Gastrocnemius medialis (tissue), 4 donors: ENCODE data around the gene SMG7. TPM values are rescaled to one million over a fixed set of nuclear protein-coding genes. Genes with fewer than 3 reads are reported as not detected.
A peak's percentile ranks its signal among the peaks of the same experiment; 100 is the strongest.
"Not testable (repeated sequence)": the region's sequence is repeated elsewhere in the genome, so short reads cannot be mapped to it uniquely, and the experiment has no call there.

Experiments used
- ATAC-seq, 2 donors: fragments of 150-250 bp; one replicate each; pipeline ENCODE4 v1.9.1; 2016
- DNase-seq, 2 donors: peaks; one replicate each; pipeline ENCODE4 v3.0.0-alpha.2; 2019
- H3K27ac ChIP-seq, 4 donors: fragments of 200-600 bp; sonication (generic); 1 replicate in 1 of 4; 2 replicates in 3 of 4; pipeline ENCODE4 v1.5.1; 2016 to 2018; ENCODE audit warnings: mild to moderate bottlenecking in 2 of 4, moderate library complexity in 1 of 4
- H3K27me3 ChIP-seq, 3 donors: fragments of 200-600 bp; sonication (generic) in 2 of 3; 1 replicate in 1 of 3; 2 replicates in 2 of 3; pipeline versions ENCODE4 v1.5.1 to v1.6.0; 2016 to 2019; ENCODE audit warnings: mild to moderate bottlenecking in 1 of 3, moderate library complexity in 1 of 3
- H3K36me3 ChIP-seq, 2 donors: fragments of 200-600 bp; sonication (generic) in 1 of 2; one replicate each; pipeline ENCODE4 v1.5.1; 2017 to 2018
- H3K4me1 ChIP-seq, 2 donors: fragments of 200-600 bp; sonication (generic) in 1 of 2; one replicate each; pipeline ENCODE4 v1.5.1; 2016 to 2017; ENCODE audit warnings: mild to moderate bottlenecking in 2 of 2
- H3K4me3 ChIP-seq, 4 donors: fragments of 200-600 bp; sonication (generic) in 3 of 4; 1 replicate in 1 of 4; 2 replicates in 3 of 4; pipeline ENCODE4 v1.5.1; 2016 to 2019; ENCODE audit warnings: mild to moderate bottlenecking in 2 of 4
- H3K9me3 ChIP-seq, 3 donors: fragments of 200-600 bp; sonication (generic) in 2 of 3; 1 replicate in 1 of 3; 2 replicates in 2 of 3; pipeline ENCODE4 v1.5.1; 2016 to 2019
- POLR2A ChIP-seq, 2 donors: fragments of 450-650 bp; IDR thresholded peaks; one replicate each; pipeline ENCODE4 v1.6.1; 2017; ENCODE audit warnings: antibody characterized with exemption in 2 of 2, mild to moderate bottlenecking in 2 of 2, moderate library complexity in 2 of 2
- in situ Hi-C, 4 donors: fragments of 200-750 bp; cut with MboI; loops; one replicate each; pipeline versions ENCODE4 v1.15.0 to v1.8.0; 2017; ENCODE audit warnings: low sequenced_read_pairs in 4 of 4
- intact Hi-C: fragments of 100-400 bp; cut with DNase I; formaldehyde crosslinking; loops from one replicate; pipeline ENCODE4 v1.15.1; 2023; ENCODE audit warnings: low total_unique reads
- total RNA-seq, 4 donors: library from RNA; depleted of rRNA; stranded (reverse); fragments of >200 nt; gene quantifications; one replicate each; pipeline versions ENCODE4 v1.1.0 to v1.2.3, GENCODE V29; 2016
- TF ChIP-seq, protein P1 (sequence below), 5 experiments: fragments of 450-650 bp in 3 of 5; fragments of 200-600 bp in 2 of 5; sonication (generic) in 2 of 5; IDR thresholded peaks in 4 of 5; conservative IDR thresholded peaks in 1 of 5; 1 replicate in 4 of 5; 2 replicates in 1 of 5; pipeline ENCODE4 v1.5.1; 2016 to 2019; ENCODE audit warnings: antibody characterized with exemption in 5 of 5, mild to moderate bottlenecking in 3 of 5, moderate library complexity in 3 of 5

Gene SMG7
- 10 to 100 TPM; 19.2 to 28.7 (median 26.1) TPM for total RNA-seq

- Histone ChIP-seq H3K36me3 (no peaks in the 10 kb centered on the region), H3K27ac (peak within 1 kb of the TSS; percentile 96 to 98 (median 98)), H3K4me1 (peaks cover 37 to 42% of the 10 kb centered on the region in 2 donors), H3K27me3 (no peaks in the 10 kb centered on the region), H3K4me3 (peak within 1 kb of the TSS; percentile 95 to 99 (median 97)), H3K9me3 (no peaks in the 10 kb centered on the region)
- DNase-seq (peak; percentile 26 to 34), ATAC-seq (peak; percentile 5)
- in situ Hi-C loops = loop anchor here in 3 of 4 donors (5.0 to 25.0 kb wide), 7 partner anchors 70 to 440 kb away; partner anchors contain the start of gene ARPC5 (in 1 of the 3)
- TF ChIP-seq POLR2A (IDR thresholded peaks at IDR 0.05) = peak in 1 of 2 donors; percentile 39
- TF ChIP-seq, protein P1, sequence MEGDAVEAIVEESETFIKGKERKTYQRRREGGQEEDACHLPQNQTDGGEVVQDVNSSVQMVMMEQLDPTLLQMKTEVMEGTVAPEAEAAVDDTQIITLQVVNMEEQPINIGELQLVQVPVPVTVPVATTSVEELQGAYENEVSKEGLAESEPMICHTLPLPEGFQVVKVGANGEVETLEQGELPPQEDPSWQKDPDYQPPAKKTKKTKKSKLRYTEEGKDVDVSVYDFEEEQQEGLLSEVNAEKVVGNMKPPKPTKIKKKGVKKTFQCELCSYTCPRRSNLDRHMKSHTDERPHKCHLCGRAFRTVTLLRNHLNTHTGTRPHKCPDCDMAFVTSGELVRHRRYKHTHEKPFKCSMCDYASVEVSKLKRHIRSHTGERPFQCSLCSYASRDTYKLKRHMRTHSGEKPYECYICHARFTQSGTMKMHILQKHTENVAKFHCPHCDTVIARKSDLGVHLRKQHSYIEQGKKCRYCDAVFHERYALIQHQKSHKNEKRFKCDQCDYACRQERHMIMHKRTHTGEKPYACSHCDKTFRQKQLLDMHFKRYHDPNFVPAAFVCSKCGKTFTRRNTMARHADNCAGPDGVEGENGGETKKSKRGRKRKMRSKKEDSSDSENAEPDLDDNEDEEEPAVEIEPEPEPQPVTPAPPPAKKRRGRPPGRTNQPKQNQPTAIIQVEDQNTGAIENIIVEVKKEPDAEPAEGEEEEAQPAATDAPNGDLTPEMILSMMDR (IDR thresholded peaks at IDR 0.05 in 4 of 5, conservative IDR thresholded peaks at IDR 0.05 in 1 of 5) = no peak
- intact Hi-C loops = loop anchor here (1.0 to 5.0 kb wide), 6 partner anchors 163 to 1685 kb away; partner anchors contain the start of genes ARPC5, LAMC1, SWT1 and TRMT1L
Measured at GRCh38 chr1:183472488-183473216, at the start of gene SMG7. Gene SMG7 (plus strand): TSS chr1:183472499. CDS start chr1:183472621, 122 bp downstream.

DNA sequence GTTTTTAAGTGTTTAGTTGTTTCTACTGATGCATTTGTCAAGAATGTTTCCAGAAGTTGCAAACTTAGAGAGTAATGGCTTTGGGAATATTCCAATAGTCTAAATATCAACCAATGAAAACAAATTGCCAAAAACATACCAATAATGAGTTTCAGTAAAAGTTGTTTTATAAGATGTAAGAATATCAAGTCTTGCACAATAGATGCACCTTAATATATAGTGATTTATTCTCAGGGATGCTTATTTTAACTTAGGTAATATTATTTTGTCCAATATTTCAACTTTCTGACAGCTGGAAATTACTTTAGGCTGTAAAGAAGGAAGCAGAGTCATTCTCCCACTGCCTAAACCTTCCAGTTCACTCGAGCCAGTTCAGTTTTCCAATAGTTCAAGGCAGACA is 48.8 kb upstream of the SMG7 start:
- Histone ChIP-seq H3K9me3 (no peaks in the 10 kb centered on the region), H3K27me3 (peaks cover 9 to 26% (median 20%) of the 10 kb centered on the region in 3 donors), H3K4me1 (no peaks in the 10 kb centered on the region), H3K4me3 (no peak overlapping the region), H3K27ac (no peak overlapping the region), H3K36me3 (no peaks in the 10 kb centered on the region)
- ATAC-seq (no peak), DNase-seq (no peak)
- intact Hi-C loops (no loop called here), in situ Hi-C loops (no loop called here)
- no peak for TF ChIP-seq POLR2A (IDR thresholded peaks at IDR 0.05)

GRCh38 chr1:183424691-183425090 is 47.6 kb upstream of the SMG7 start:
- no peaks in the 10 kb centered on the region for H3K9me3 ChIP-seq
- no peaks in the 10 kb centered on the region for H3K4me1 ChIP-seq
- intact Hi-C loops (no loop called here), in situ Hi-C loops (no loop called here)
- peaks cover 2 to 15% (median 9%) of the 10 kb centered on the region in 3 donors for H3K27me3 ChIP-seq
- TF ChIP-seq, protein P1 (IDR thresholded peaks at IDR 0.05 in 4 of 5, conservative IDR thresholded peaks at IDR 0.05 in 1 of 5) = no peak
- TF ChIP-seq POLR2A (IDR thresholded peaks at IDR 0.05) = no peak
- DNase-seq (no peak), ATAC-seq (no peak)
- no peak overlapping the region for H3K4me3 ChIP-seq
- no peak overlapping the region for H3K27ac ChIP-seq
- no peaks in the 10 kb centered on the region for H3K36me3 ChIP-seq

DNA sequence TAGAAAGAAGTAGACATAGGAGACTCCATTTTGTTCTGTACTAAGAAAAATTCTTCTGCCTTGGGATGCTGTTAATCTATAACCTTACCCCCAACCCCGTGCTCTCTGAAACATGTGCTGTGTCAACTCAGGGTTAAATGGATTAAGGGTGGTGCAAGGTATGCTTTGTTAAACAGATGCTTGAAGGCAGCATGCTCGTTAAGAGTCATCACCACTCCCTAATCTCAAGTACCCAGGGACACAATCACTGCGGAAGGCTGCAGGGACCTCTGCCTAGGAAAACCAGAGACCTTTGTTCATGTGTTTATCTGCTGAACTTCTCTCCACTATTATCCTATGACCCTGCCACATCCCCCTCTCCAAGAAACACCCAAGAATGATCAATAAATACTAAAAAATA is 44.7 kb upstream of the SMG7 start:
- H3K27ac ChIP-seq, in situ Hi-C loops, H3K4me3 ChIP-seq, DNase-seq, H3K36me3 ChIP-seq, H3K4me1 ChIP-seq, H3K9me3 ChIP-seq, intact Hi-C loops, H3K27me3 ChIP-seq, ATAC-seq: not testable (repeated sequence)

GRCh38 chr1:183431840-183432547 is 40.3 kb upstream of the SMG7 start:
- Histone ChIP-seq H3K36me3 (no peaks in the 10 kb centered on the region), H3K27me3 (peaks cover 0 to 2% (median 0%) of the 10 kb centered on the region in 3 donors), H3K4me1 (no peaks in the 10 kb centered on the region), H3K27ac (no peak overlapping the region), H3K9me3 (no peaks in the 10 kb centered on the region), H3K4me3 (no peak overlapping the region)
- in situ Hi-C loops = no loop called here
- ATAC-seq = no peak
- intact Hi-C loops = no loop called here
- TF ChIP-seq, protein P1 (IDR thresholded peaks at IDR 0.05 in 4 of 5, conservative IDR thresholded peaks at IDR 0.05 in 1 of 5) = no peak
- TF ChIP-seq POLR2A (IDR thresholded peaks at IDR 0.05) = no peak
- DNase-seq = no peak
